ENCODE results near the gene TTC14.

Gene TTC14

DNA sequence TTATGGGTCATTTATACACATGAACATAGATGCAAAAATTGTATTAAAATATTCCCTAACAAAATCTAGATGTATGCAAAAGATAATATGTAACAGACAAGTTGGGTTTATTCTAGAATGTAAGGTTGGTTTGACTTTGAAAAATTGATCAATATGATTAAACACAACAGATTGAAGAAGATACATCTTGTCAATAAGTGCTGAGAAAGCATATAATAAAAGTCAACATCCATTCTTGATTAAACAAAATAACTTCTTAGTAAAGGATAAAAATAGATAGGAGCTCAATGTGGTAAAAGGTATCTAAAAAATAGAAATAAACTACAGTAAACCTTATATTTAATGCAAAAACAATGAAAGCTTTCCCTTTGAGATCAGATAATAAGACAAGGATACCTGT, 39.0 kb downstream of the TTC14 start:
- no peak for DNase-seq

DNA sequence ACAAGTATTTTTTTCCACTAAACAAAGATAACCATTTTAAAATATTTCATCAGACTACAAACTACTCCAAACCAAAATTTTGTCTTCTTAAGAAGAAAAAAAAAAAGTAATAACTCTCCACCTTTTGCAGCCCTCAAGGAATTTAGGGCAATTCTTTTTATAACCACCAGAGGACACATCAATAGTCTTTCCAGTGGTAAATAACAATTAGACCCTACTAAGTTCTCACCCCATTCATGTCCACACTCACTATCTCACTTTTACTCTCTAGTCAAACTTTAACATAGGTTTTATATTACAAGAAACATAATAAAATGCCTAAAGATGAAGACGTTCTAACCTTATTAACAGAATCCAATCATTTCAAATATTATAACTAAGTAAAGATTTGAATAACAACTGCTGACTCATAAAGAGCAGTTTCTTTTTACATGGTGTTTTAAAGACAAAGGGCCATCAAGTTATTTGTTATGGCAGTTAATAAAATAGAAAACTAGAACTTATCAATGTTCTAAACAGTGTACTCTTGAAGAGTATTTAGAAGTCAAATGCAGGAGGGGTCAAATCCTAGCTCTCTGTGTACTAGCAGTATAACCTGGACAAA, 44.3 kb downstream of the TTC14 start:
- DNase-seq, result no peak

- DNase-seq, result no peak
These were observed 54.4 kb downstream of the TTC14 start for GRCh38 chr3:180656406-180656805.

DNA sequence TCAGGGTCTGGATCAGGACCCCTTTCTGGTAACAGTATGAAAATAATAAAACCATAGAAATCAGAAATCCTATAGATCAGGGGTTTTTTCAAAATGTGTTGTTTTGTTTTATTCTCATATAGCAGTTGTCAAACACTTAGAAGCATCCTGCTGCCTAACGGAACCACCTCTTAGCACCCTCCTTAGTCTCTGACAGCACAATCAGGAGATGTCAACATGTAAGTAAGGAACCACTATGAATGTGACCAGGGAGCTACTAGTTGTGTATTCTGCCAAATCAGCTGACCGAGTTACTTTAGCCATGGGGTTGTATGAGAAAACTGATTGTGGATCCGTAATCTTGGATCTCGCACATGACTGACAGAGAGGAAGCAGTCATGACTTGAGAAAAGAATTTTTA, 55.1 kb downstream of the TTC14 start:
- no peak for DNase-seq

Data from suppressor macrophage treated with lipopolysaccharide for 4 hours (primary cell).